Measurements from ENCODE around the gene UNC119. TPM values are rescaled to one million over a fixed set of nuclear protein-coding genes. Genes with fewer than 3 reads are reported as not detected.

UNC119 gene
- total and polyA plus RNA-seq, 2 of the 13 experiments (the other 11 are each of a cell fraction or from before 2014, with no cell fraction given) = 10.4 to 63.1 TPM

- intact Hi-C loops (cut with micrococcal nuclease; ENCODE audit: unreplicated experiment) (no loop called here), in situ Hi-C loops (cut with HindIII; ENCODE audit: extremely low pct_ligation_motif_present, low pct_unique_long_range_greater_than_20kb) (no loop called here)
- DNase-seq (ENCODE audit: low spot score) (no peak), FAIRE-seq (no peak), ATAC-seq (no peak)
- Histone ChIP-seq H3K4me3 (replicated peaks in 1 of 3; ENCODE audit: insufficient read depth in 1 of 3, low read depth in 2 of 3, low read length in 3 of 3) (no peak overlapping the region), H3K27ac (ENCODE audit: extremely low read length, insufficient read depth, low read length) (no peak overlapping the region), H3K9ac (ENCODE audit: insufficient read depth, low read depth, low read length) (no peak overlapping the region), H4K20me1 (ENCODE audit: insufficient read depth, low read length) (no peaks in the 10 kb centered on the region), H3K27me3 (ENCODE audit: control insufficient read depth in 1 of 2, insufficient read depth in 2 of 2, low read length in 2 of 2) (peaks cover 6 to 42% of the 10 kb centered on the region in 2 experiments; a peak in 4 of 5 replicates), H3K4me2 (ENCODE audit: low read depth, low read length) (no peak overlapping the region), H3K9me3 (ENCODE audit: low read length) (no peaks in the 10 kb centered on the region), H3K4me1 (ENCODE audit: insufficient read depth, low read length) (no peaks in the 10 kb centered on the region), H3K36me3 (replicated peaks in 1 of 2; ENCODE audit: control insufficient read depth in 1 of 2, insufficient read depth in 2 of 2, low read length in 2 of 2) (no peaks in the 10 kb centered on the region), H2AFZ (ENCODE audit: low read length) (no peak overlapping the region), H3K79me2 (ENCODE audit: insufficient read depth, low read length) (no peaks in the 10 kb centered on the region)
- WGBS (ENCODE audit: low lambda C conversion rate) = 10% methylated on average over 12 of the region's 16 CpGs
- CTCF ChIA-PET (ENCODE audit: low intra/inter-chr PET ratio, low total read pairs) = no interaction called here
- POLR2A ChIA-PET = no interaction called here
- BruUV-seq (replicated peaks) = no TSS peak
- no peak for TF ChIP-seq MTA3 (CRISPR knock-in tag; IDR thresholded peaks at IDR 0.05)
- no peak for TF ChIP-seq ZFAT (CRISPR knock-in tag; conservative IDR thresholded peaks at IDR 0.05)
- no peak for TF ChIP-seq ZNF589 (CRISPR knock-in tag; conservative IDR thresholded peaks at IDR 0.05)
- no peak for TF ChIP-seq HES4 (CRISPR knock-in tag; IDR thresholded peaks at IDR 0.05; ENCODE audit: borderline replicate concordance)
- TF ChIP-seq TBP (CRISPR knock-in tag; IDR thresholded peaks at IDR 0.05) = no peak
- no peak for TF ChIP-seq ARID3A (IDR thresholded peaks at IDR 0.05; ENCODE audit: low read depth, low read length)
- no peak for TF ChIP-seq ATF3 (CRISPR knock-in tag; IDR thresholded peaks at IDR 0.05)
- no peak for TF ChIP-seq KDM4B (CRISPR knock-in tag; IDR thresholded peaks at IDR 0.05)
- no peak for TF ChIP-seq AHDC1 (CRISPR knock-in tag; IDR thresholded peaks at IDR 0.05; ENCODE audit: borderline replicate concordance)
- TF ChIP-seq HDAC6 (IDR thresholded peaks at IDR 0.05; ENCODE audit: low read depth, low read length) = no peak
- TF ChIP-seq MEIS1 (CRISPR knock-in tag; IDR thresholded peaks at IDR 0.05; ENCODE audit: borderline replicate concordance) = no peak
Observed at GRCh38 chr17:28514561-28515002, 37.8 kb downstream of the UNC119 start.
